ENCODE results near the gene TARS1.
"Not testable (repeated sequence)": the region's sequence is repeated elsewhere in the genome, so short reads cannot be mapped to it uniquely, and the experiment has no call there.

The TARS1 gene

GRCh38 chr5:33489481-33490067 is 48.8 kb downstream of the TARS1 start:
- no peak for DNase-seq

GRCh38 chr5:33490071-33490665 is 49.4 kb downstream of the TARS1 start:
- no peak for DNase-seq

GRCh38 chr5:33491941-33492340 is 51.2 kb downstream of the TARS1 start:
- no peak for DNase-seq

- no peak for DNase-seq
Observed at GRCh38 chr5:33494466-33494865, 53.7 kb downstream of the TARS1 start.

- no peak for DNase-seq
Observed at GRCh38 chr5:33501260-33501659, 60.5 kb downstream of the TARS1 start.

GRCh38 chr5:33501899-33502298 is 61.1 kb downstream of the TARS1 start:
- no peak for DNase-seq

- DNase-seq, result no peak
Observed at GRCh38 chr5:33504570-33504969, 63.8 kb downstream of the TARS1 start.

- no peak for DNase-seq
Observed at GRCh38 chr5:33507426-33507825, 66.7 kb downstream of the TARS1 start.

- DNase-seq, result no peak
Observed at GRCh38 chr5:33509036-33509435, 68.3 kb downstream of the TARS1 start.

GRCh38 chr5:33513462-33514185 is 72.9 kb downstream of the TARS1 start:
- DNase-seq, result no peak

- not testable (repeated sequence) for DNase-seq
Observed at GRCh38 chr5:33515366-33515765, 74.6 kb downstream of the TARS1 start.

- no peak for DNase-seq
Observed at GRCh38 chr5:33516421-33516820, 75.7 kb downstream of the TARS1 start.
